K562 (cell line): Measurements from ENCODE around the gene SYNE2.

Source experiments
- CEBPG ChIP-seq, 3 experiments: fragments of 200-800 bp in 1 of 3; sonication (Bioruptor generic) in 1 of 3; sonication (generic) in 1 of 3; formaldehyde crosslinking in 1 of 3; IDR thresholded peaks in 2 of 3; conservative IDR thresholded peaks in 1 of 3; 2 replicates each; pipeline versions ENCODE4 v1.6.1 to v1.8.0; 2016 to 2022; ENCODE audit warnings: missing compliant biosample characterization in 2 of 3, missing genetic modification characterization in 2 of 3, mild to moderate bottlenecking in 1 of 3, missing genetic modification reagents in 1 of 3
- NUFIP1 ChIP-seq: fragments of 450-650 bp; IDR thresholded peaks from 2 replicates; pipeline ENCODE4 v1.6.1; 2018; ENCODE audit not compliant: partially characterized antibody
- SMARCA5 ChIP-seq: fragments of 450-650 bp; IDR thresholded peaks from 2 replicates; pipeline ENCODE4 v1.6.1; 2016

DNA sequence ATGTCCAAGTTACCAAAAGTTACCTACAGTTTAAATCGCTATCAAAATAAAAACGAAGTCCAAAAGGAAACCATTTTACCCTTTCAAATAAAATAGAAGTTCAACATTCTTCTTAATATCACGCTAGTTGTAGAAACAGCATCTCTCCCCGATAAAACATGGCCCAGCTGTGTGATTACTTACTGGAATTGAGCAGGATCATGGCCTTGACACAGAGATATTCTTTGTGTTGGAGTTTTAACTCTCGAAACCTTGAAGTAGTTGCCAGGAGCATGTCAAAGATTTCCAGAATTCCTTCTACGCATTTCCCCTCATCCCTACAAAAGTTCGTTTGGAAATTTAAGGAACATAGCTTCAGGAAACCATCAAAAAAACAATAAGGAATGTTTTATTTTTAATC, 396.6 kb downstream of the SYNE2 start:
- TF ChIP-seq CEBPG (CRISPR knock-in tag; IDR thresholded peaks at IDR 0.05) (no peak), CEBPG (tag; conservative IDR thresholded peaks at IDR 0.05 in 1 of 2, IDR thresholded peaks at IDR 0.05 in 1 of 2) (no peak), SMARCA5 (no peak), NUFIP1 (no peak)
